ENCODE results near the gene TBC1D22A. TPM values are rescaled to one million over a fixed set of nuclear protein-coding genes. Genes with fewer than 3 reads are reported as not detected.

TBC1D22A gene
- total and polyA plus RNA-seq, 2 experiments from 2014 or later = 9.6 to 13.3 TPM

DNA sequence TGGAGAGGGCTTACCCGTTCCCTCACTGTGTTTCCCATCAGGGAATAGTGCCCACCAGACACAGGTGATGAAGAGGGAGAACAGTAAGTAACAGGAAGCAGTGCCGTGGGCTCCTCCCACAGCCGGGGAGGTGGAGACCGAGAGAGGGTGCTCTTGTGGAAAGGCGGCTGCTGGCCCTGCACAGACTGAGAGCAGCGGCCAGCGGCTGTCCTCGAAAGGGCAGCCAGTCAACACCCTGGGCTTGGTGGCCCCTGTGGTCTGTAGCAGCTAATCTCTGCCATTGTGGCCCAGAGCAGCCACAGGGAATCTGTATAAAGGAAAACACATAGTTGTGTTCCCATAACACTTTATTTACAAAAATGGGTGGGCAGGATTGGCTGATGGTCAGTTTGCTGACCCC is 121.9 kb downstream of the TBC1D22A start (continued):
- no peak for TF ChIP-seq ZNF462 (CRISPR knock-in tag; IDR thresholded peaks at IDR 0.05)
- no peak for TF ChIP-seq ETS1 (IDR thresholded peaks at IDR 0.05)
- no peak for TF ChIP-seq JUNB (IDR thresholded peaks at IDR 0.05; ENCODE audit: unreplicated experiment)
- TF ChIP-seq STAT1 (IDR thresholded peaks at IDR 0.05; ENCODE audit: unreplicated experiment) = no peak
- no peak for TF ChIP-seq EZH2 (IDR thresholded peaks at IDR 0.05; ENCODE audit: low read depth, unreplicated experiment)
- no peak for TF ChIP-seq NANOG (IDR thresholded peaks at IDR 0.05; ENCODE audit: borderline replicate concordance)
- no peak for TF ChIP-seq POLR2AphosphoS5 (IDR thresholded peaks at IDR 0.05; ENCODE audit: low read depth)
- no peak for TF ChIP-seq ZNF331 (CRISPR knock-in tag; IDR thresholded peaks at IDR 0.05; ENCODE audit: low read depth)
- TF ChIP-seq EZH2phosphoT487 (IDR thresholded peaks at IDR 0.05; ENCODE audit: unreplicated experiment) = no peak

DNA sequence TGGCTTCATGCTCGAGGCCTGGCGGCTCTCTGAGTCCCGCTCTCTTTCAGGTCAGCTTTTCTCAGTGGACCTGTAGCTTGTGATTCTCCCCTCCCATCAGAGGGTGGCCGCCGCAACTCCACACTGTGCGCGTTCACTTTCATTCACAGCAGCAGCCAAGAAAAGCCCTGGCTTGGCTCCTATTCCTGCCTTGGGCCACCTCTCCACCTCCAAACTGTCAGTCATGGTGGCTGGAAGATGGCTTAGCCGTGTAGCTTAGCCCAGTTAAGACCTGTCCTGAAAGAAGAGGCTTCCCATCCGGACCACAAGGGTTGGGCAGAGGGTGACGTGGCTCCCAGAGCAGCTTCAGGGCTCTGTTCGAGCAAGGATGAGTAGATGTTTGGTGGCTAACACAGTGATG is 125.5 kb downstream of the TBC1D22A start:
- H3K9me2 ChIP-seq (ENCODE audit: insufficient read depth) = no peaks in the 10 kb centered on the region
- no peaks in the 10 kb centered on the region for H3K4me1 ChIP-seq (ENCODE audit: insufficient read depth)
- H3K27ac Mint-ChIP-seq = no peak overlapping the region
- H3K36me3 ChIP-seq (ENCODE audit: insufficient read depth) = no peaks in the 10 kb centered on the region
- no peaks in the 10 kb centered on the region for H3F3A ChIP-seq (replicated peaks; ENCODE audit: low read depth)
- H3K4me2 ChIP-seq = no peak overlapping the region
- TF ChIP-seq POLR2AphosphoS5 (IDR thresholded peaks at IDR 0.05; ENCODE audit: low read depth) = no peak
- TF ChIP-seq EZH2phosphoT487 (IDR thresholded peaks at IDR 0.05; ENCODE audit: unreplicated experiment) = no peak
- no peak for TF ChIP-seq NANOG (IDR thresholded peaks at IDR 0.05; ENCODE audit: borderline replicate concordance)
- no peak for TF ChIP-seq EZH2 (IDR thresholded peaks at IDR 0.05; ENCODE audit: low read depth, unreplicated experiment)
- TF ChIP-seq CREB1 (CRISPR knock-in tag; IDR thresholded peaks at IDR 0.05; ENCODE audit: low read depth) = no peak
- no peak for TF ChIP-seq ZNF114 (CRISPR knock-in tag; IDR thresholded peaks at IDR 0.05)
- TF ChIP-seq JUNB (IDR thresholded peaks at IDR 0.05; ENCODE audit: unreplicated experiment) = no peak
- no peak overlapping the region for H3K4me3 Mint-ChIP-seq
- no peaks in the 10 kb centered on the region for H3K9me3 Mint-ChIP-seq
- H3K79me2 ChIP-seq (replicated peaks; ENCODE audit: insufficient read depth) = peaks cover 6% of the 10 kb centered on the region; the same call in 1 of the 2 replicates
- H3K4me3 ChIP-seq = no peak overlapping the region
- no peaks in the 10 kb centered on the region for H3K27me3 ChIP-seq (ENCODE audit: insufficient read depth)
- ATAC-seq = no peak
- H3K4me1 Mint-ChIP-seq = peaks cover 21% of the 10 kb centered on the region
- peaks cover 2% of the 10 kb centered on the region for H3K27me3 Mint-ChIP-seq (ENCODE audit: insufficient read depth, low read depth, poor library complexity)
- H3K27ac ChIP-seq (ENCODE audit: low read depth) = no peak overlapping the region
- no peaks in the 10 kb centered on the region; the same call in 2 of the 3 replicates for H3K36me3 Mint-ChIP-seq (ENCODE audit: low read depth)
- H2AFZ ChIP-seq = no peak overlapping the region
- H4K20me1 ChIP-seq (replicated peaks; ENCODE audit: insufficient read depth) = no peaks in the 10 kb centered on the region; the same call in none of the 2 replicates
- no peak for DNase-seq (ENCODE audit: low spot score)
